ENCODE data around the gene NDUFAF5.
"Not testable (repeated sequence)": the region's sequence is repeated elsewhere in the genome, so short reads cannot be mapped to it uniquely, and the experiment has no call there.

The NDUFAF5 gene

DNA sequence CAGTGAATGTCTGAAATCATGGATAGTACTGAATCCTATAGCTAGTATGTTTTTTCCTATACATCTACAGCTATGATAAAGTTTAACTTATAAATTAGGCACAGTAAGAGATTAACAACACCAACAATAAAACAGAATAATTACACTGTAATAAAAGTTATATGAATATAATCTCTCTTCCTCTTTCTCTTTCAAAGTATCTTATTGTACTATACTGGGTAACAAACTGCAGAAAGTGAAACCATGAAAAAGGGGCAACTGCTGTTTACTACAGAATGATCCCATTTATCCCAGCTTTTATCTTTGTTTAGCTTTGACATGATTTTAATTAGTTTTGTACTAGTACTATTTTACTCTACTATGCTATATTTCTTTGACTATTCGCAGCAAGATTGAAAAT lies 25.9 kb upstream of the NDUFAF5 start:
- H3K4me3 Mint-ChIP-seq, result no peak overlapping the region
- peaks cover 19% of the 10 kb centered on the region for H3K36me3 Mint-ChIP-seq (ENCODE audit: insufficient read depth)
- no peak for ATAC-seq (replicated peaks)
- H3K4me1 Mint-ChIP-seq (ENCODE audit: low read depth in 2 of 2), result no peaks in the 10 kb centered on the region
- no peaks in the 10 kb centered on the region for H3K27me3 Mint-ChIP-seq
- no peak overlapping the region for H3K27ac Mint-ChIP-seq
- DNase-seq, result no peak
- H3K9me3 Mint-ChIP-seq, result no peaks in the 10 kb centered on the region

DNA sequence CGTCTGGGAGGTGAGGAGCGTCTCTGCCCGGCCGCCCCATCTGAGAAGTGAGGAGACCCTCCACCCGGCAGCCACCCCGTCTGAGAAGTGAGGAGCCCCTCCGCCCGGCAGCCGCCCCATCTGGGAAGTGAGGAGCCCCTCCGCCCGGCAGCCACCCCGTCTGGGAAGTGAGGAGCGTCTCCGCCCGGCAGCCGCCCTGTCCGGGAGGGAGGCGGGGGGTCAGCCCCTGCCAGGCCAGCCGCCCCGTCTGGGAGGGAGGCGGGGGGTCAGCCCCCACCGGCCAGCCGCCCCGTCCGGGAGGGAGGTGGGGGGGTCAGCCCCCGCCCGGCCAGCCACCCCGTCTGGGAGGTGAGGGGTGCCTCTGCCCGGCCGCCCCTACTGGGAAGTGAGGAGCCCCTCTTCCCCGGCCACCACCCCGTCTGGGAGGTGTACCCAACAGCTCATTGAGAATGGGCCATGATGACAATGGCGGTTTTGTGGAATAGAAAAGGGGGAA lies 24.3 kb upstream of the NDUFAF5 start:
- not testable (repeated sequence) for H3K27ac Mint-ChIP-seq; H3K9me3 Mint-ChIP-seq; H3K4me3 Mint-ChIP-seq; H3K27me3 Mint-ChIP-seq; DNase-seq; ATAC-seq (replicated peaks); H3K4me1 Mint-ChIP-seq (ENCODE audit: low read depth in 2 of 2)
- H3K36me3 Mint-ChIP-seq (ENCODE audit: insufficient read depth), result peaks cover 30% of the 10 kb centered on the region

DNA sequence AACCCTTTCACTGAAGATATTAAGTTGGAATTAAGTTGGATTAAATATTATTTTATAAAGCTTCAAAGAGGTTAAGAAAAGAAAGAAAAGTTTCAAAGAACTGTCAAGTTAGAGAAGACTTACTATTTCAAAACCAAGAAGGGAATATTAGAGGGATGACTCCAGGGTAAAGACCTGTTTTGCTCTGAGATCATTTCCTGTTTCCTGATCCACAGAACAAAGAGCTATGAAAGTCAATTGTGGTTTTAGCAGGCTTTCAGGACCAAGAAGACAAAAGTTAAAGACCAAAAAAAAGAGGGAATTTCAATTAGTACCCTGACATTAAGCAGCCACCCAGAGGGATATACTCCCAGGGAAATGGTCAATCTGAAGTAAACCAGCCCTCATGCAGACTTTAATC lies 19.5 kb upstream of the NDUFAF5 start:
- no peaks in the 10 kb centered on the region for H3K9me3 Mint-ChIP-seq
- no peaks in the 10 kb centered on the region for H3K4me1 Mint-ChIP-seq (ENCODE audit: low read depth in 2 of 2)
- ATAC-seq (replicated peaks) (no peak), DNase-seq (no peak)
- H3K36me3 Mint-ChIP-seq (ENCODE audit: insufficient read depth), result peaks cover 60% of the 10 kb centered on the region
- H3K27me3 Mint-ChIP-seq, result no peaks in the 10 kb centered on the region
- H3K27ac Mint-ChIP-seq, result no peak overlapping the region
- H3K4me3 Mint-ChIP-seq, result no peak overlapping the region

- ATAC-seq (replicated peaks) (no peak), DNase-seq (no peak)
- Mint-ChIP-seq H3K9me3 (no peaks in the 10 kb centered on the region), H3K27ac (no peak overlapping the region), H3K4me1 (ENCODE audit: low read depth in 2 of 2) (no peaks in the 10 kb centered on the region), H3K27me3 (no peaks in the 10 kb centered on the region), H3K36me3 (ENCODE audit: insufficient read depth) (peaks cover 61% of the 10 kb centered on the region), H3K4me3 (no peak overlapping the region)
These were observed 18.9 kb upstream of the NDUFAF5 start for GRCh38 chr20:13765868-13766416.

DNA sequence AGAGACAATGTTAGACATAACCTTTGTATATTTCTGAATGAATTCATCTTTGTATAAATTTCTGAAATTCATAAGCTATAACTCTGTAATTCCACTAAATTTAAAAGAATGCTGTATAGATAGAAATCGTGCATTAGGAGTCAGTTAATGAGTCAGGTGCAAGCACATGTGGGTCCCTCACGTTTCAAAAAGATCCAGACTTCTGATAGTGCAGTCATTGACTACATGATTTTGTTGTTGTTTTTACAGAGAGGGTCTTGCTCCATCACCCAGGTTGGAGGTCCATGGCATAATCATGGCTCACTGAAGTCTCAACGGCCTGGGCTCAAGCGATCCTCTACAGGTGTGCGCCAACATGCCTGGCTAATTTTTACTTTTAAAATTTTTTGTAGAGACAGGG lies 14.7 kb upstream of the NDUFAF5 start:
- Mint-ChIP-seq H3K27ac (no peak overlapping the region), H3K4me3 (no peak overlapping the region), H3K9me3 (no peaks in the 10 kb centered on the region), H3K4me1 (ENCODE audit: low read depth in 2 of 2) (no peaks in the 10 kb centered on the region), H3K27me3 (no peaks in the 10 kb centered on the region), H3K36me3 (ENCODE audit: insufficient read depth) (peaks cover 74% of the 10 kb centered on the region)
- ATAC-seq (replicated peaks), result no peak
- DNase-seq, result no peak

DNA sequence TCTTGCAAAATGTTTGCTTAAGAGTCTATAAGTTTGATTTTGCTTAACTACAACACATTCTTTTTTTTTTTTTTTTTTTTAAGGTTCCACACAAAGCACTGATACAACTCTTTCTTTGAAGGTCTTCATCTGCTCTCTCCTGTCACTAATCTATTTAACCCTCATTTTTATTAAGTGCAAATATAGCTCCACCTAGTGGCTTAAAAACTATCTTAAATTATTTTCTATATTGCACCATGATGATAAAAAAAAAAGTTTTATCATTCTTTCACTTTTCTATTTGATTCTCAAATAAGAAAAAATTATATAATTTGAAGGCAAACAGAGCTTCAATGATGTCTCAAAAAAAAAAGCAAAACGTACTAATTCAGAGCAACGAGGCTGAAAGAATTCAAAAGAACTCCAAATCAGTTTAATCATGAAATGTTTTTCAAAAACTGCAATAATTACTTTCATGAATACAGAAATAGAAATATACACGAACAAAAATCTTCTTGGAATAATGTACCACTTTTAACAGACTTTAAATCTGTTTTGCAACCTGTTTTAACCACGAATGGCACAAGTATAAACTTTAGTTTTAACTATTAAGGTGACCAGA lies 12.9 kb upstream of the NDUFAF5 start:
- Mint-ChIP-seq H3K4me1 (ENCODE audit: low read depth in 2 of 2) (peaks cover under 1 to 9% of the 10 kb centered on the region in 2 donors), H3K4me3 (no peak overlapping the region), H3K27me3 (no peaks in the 10 kb centered on the region), H3K36me3 (ENCODE audit: insufficient read depth) (peaks cover 62% of the 10 kb centered on the region), H3K9me3 (no peaks in the 10 kb centered on the region), H3K27ac (no peak overlapping the region)
- no peak for DNase-seq
- peak; percentile 35 for ATAC-seq (replicated peaks)

DNA sequence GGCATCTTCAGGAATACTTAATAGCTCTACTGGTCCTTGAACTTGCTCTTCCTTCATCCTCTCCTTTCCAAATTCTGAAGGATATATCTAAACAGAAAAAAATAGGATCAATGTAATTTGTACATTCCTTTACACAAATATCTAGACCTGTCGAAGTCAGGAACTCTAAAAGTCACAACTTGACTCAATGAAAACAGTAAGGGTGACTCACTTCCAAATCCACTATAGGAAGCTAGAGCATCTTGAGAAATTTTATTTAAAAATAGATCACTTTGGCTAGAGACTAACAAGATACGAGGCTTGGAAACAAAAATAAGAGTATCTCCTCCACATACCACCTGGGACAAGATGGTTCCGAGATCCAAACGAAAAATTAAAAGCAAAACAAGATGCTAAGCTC lies 12.3 kb upstream of the NDUFAF5 start:
- no peak for DNase-seq
- Mint-ChIP-seq H3K27ac (no peak overlapping the region), H3K4me3 (no peak overlapping the region), H3K9me3 (no peaks in the 10 kb centered on the region), H3K4me1 (ENCODE audit: low read depth in 2 of 2) (peaks cover 4 to 12% of the 10 kb centered on the region in 2 donors), H3K27me3 (no peaks in the 10 kb centered on the region), H3K36me3 (ENCODE audit: insufficient read depth) (peaks cover 56% of the 10 kb centered on the region)
- no peak for ATAC-seq (replicated peaks)

DNA sequence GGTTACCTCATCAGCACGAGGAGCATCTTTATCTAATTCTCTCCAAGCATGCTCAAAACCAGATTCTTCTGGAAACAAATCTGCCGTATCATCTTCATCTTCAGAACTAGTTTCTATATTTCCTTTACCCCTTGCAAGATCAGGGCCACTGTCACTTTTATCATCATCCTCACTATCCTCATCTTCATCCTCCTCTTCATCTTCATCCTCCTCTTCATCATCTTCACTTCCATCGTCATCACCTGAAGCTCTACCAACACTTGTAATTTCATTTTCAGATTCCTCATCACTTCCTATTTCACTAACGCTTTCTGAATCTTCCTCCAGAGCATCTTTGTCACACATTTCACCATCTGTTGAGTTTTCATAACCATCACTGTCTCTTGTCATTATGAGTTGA lies 9.0 kb upstream of the NDUFAF5 start:
- Mint-ChIP-seq H3K9me3 (no peaks in the 10 kb centered on the region), H3K4me3 (no peak overlapping the region), H3K27ac (peak overlapping the region in 1 of 2 donors; percentile 4), H3K27me3 (no peaks in the 10 kb centered on the region), H3K4me1 (ENCODE audit: low read depth in 2 of 2) (peaks cover 6 to 19% of the 10 kb centered on the region in 2 donors), H3K36me3 (ENCODE audit: insufficient read depth) (peaks cover 34% of the 10 kb centered on the region)
- DNase-seq (no peak), ATAC-seq (replicated peaks) (no peak)

DNA sequence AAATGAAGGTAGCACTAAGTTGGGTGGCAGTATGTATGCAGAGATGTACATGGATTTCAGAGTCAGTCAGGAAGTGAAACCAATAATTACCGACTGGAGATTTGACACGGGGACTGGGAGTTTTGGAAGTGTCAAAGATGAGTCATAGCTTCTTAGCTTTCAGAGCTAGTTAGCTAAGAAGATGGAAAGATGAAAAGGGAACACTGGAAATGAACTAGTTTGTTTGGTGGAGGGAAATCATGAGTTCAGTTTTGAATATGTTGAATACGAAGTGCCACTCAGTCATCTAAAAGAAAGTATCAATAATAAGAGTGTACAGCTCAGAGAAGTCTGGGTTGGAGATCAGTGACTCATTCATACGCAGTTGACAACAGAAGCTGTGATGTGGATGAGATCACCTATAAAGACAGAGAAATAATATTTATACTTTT lies 7.6 kb upstream of the NDUFAF5 start:
- Mint-ChIP-seq H3K27me3 (no peaks in the 10 kb centered on the region), H3K27ac (peak overlapping the region; percentile 11 to 50), H3K4me1 (ENCODE audit: low read depth in 2 of 2) (peaks cover 8 to 20% of the 10 kb centered on the region in 2 donors), H3K9me3 (no peaks in the 10 kb centered on the region), H3K36me3 (ENCODE audit: insufficient read depth) (peaks cover 31% of the 10 kb centered on the region), H3K4me3 (no peak overlapping the region)
- ATAC-seq (replicated peaks), result peak; percentile 27
- no peak for DNase-seq

- no peaks in the 10 kb centered on the region for H3K9me3 Mint-ChIP-seq
- no peaks in the 10 kb centered on the region for H3K27me3 Mint-ChIP-seq
- H3K4me3 Mint-ChIP-seq, result no peak overlapping the region
- peak overlapping the region in 1 of 2 donors; percentile 57 for H3K27ac Mint-ChIP-seq
- peaks cover 31% of the 10 kb centered on the region for H3K36me3 Mint-ChIP-seq (ENCODE audit: insufficient read depth)
- DNase-seq, result no peak
- peaks cover 8 to 31% of the 10 kb centered on the region in 2 donors for H3K4me1 Mint-ChIP-seq (ENCODE audit: low read depth in 2 of 2)
- no peak for ATAC-seq (replicated peaks)
These were observed 6.0 kb upstream of the NDUFAF5 start for GRCh38 chr20:13778827-13779226.

- Mint-ChIP-seq H3K9me3 (no peaks in the 10 kb centered on the region), H3K27ac (peak overlapping the region in 1 of 2 donors; percentile 99), H3K27me3 (no peaks in the 10 kb centered on the region), H3K4me3 (peak overlapping the region; percentile 95 to 98), H3K36me3 (ENCODE audit: insufficient read depth) (peaks cover 40% of the 10 kb centered on the region), H3K4me1 (ENCODE audit: low read depth in 2 of 2) (peaks cover 34 to 51% of the 10 kb centered on the region in 2 donors)
- ATAC-seq (replicated peaks) (no peak), DNase-seq (no peak)
These were observed 1.3 kb upstream of the NDUFAF5 start for GRCh38 chr20:13783528-13783927.

- Mint-ChIP-seq H3K27ac (peak overlapping the region; percentile 96 to 99), H3K36me3 (ENCODE audit: insufficient read depth) (peaks cover 47% of the 10 kb centered on the region), H3K4me3 (peak overlapping the region; percentile 95 to 98), H3K27me3 (no peaks in the 10 kb centered on the region), H3K9me3 (no peaks in the 10 kb centered on the region), H3K4me1 (ENCODE audit: low read depth in 2 of 2) (peaks cover 34 to 51% of the 10 kb centered on the region in 2 donors)
- DNase-seq (no peak), ATAC-seq (replicated peaks) (no peak)
These were observed 446 bp upstream of the NDUFAF5 start for GRCh38 chr20:13784271-13784892.

DNA sequence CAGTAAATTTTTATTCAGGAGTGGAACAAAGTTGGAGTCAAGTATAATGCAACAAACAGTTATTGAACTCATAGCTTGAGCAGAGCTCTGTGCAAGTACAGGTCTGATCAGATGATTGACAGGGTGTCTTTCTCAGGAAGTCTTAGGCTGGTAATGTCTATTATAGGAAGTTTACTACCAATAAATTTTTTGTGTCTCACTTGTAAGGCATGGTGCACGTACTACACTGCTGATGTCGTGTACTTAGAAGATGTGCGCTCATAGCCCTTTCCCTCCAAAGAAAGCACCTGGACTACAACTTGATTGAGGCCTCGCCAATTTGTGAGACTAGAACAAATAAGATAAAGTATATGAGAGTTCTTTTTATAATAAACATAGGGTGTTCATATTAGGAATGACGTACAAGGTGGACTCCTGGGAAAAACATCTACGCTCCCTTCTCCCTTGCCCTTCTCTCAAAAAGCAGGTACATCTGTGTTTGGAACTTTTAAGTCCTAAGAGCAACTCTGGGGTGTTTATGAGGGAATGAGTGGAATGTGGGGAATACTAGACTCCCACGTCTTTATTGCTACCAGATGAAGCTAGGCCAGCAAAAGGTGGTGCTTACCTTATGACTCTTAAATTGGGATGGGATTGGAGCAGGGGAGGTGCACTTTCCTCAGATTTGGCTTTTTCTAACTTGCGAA lies 1.5 kb downstream of the NDUFAF5 start:
- no peak for ATAC-seq (replicated peaks)
- DNase-seq, result no peak
- no peaks in the 10 kb centered on the region for H3K9me3 Mint-ChIP-seq
- peaks cover 36 to 61% of the 10 kb centered on the region in 2 donors for H3K4me1 Mint-ChIP-seq (ENCODE audit: low read depth in 2 of 2)
- H3K27me3 Mint-ChIP-seq, result no peaks in the 10 kb centered on the region
- peak overlapping the region; percentile 95 to 98 for H3K4me3 Mint-ChIP-seq
- peaks cover 52% of the 10 kb centered on the region for H3K36me3 Mint-ChIP-seq (ENCODE audit: insufficient read depth)
- H3K27ac Mint-ChIP-seq, result peak overlapping the region; percentile 96 to 99

All from effector memory CD8-positive, alpha-beta T cell (primary cell).